HCT116 (cell line): ENCODE measurements around the gene ANGEL1.

ENCODE experiments used
- CTCF ChIP-seq, 3 experiments: fragments of 200-600 bp in 1 of 3; sonication (generic) in 1 of 3; IDR thresholded peaks in 2 of 3; conservative IDR thresholded peaks in 1 of 3; 2 replicates each; pipeline ENCODE4 v1.5.1; 2012 to 2017; ENCODE audit warnings: low read depth in 2 of 3, low read length in 2 of 3, antibody characterized with exemption in 1 of 3, borderline replicate concordance in 1 of 3, control low read depth in 1 of 3, mild to moderate bottlenecking in 1 of 3, mixed read lengths in 1 of 3, mixed run types in 1 of 3, moderate library complexity in 1 of 3; ENCODE audit not compliant: insufficient read depth in 1 of 3
- POLR2AphosphoS5 ChIP-seq: IDR thresholded peaks from 2 replicates; pipeline ENCODE4 v1.6.1; 2011; ENCODE audit warnings: mild to moderate bottlenecking, low read depth, low read length, moderate library complexity
- REST ChIP-seq: IDR thresholded peaks from 2 replicates; pipeline ENCODE4 v1.6.1; 2012; ENCODE audit warnings: low read depth

- TF ChIP-seq CTCF (IDR thresholded peaks at IDR 0.05 in 2 of 3, conservative IDR thresholded peaks at IDR 0.05 in 1 of 3; ENCODE audit: borderline replicate concordance in 1 of 3, insufficient read depth in 1 of 3, low read depth in 2 of 3, low read length in 2 of 3): no peak
- TF ChIP-seq REST: no peak
- TF ChIP-seq POLR2AphosphoS5: no peak
Observed at GRCh38 chr14:76827696-76828296, 15.1 kb upstream of the ANGEL1 start.
